Keratinocyte (primary cell): ENCODE results near the gene PCCA. TPM values are rescaled to one million over a fixed set of nuclear protein-coding genes. Genes with fewer than 3 reads are reported as not detected.

Experiments
- DNase-seq: peaks from one replicate; pipeline ENCODE4 v3.0.0-alpha.2; 2011; ENCODE audit warnings: low read depth, missing footprints, low spot score
- FAIRE-seq: peaks from 2 replicates; lab custom pipeline; 2011; peaks lifted over from hg19 to GRCh38; lab: Jason Lieb, UNC
- H2AFZ ChIP-seq: 2 replicates; pipeline ENCODE4 v1.6.0; 2012; ENCODE audit warnings: low read length, control low read depth, inconsistent platforms; ENCODE audit not compliant: control insufficient read depth
- H3K27ac ChIP-seq: 2 replicates; pipeline ENCODE4 v1.5.1; 2011; ENCODE audit warnings: low read length; ENCODE audit not compliant: control insufficient read depth, insufficient read depth
- H3K27me3 ChIP-seq: 3 replicates; pipeline ENCODE4 v1.6.0; 2011; ENCODE audit warnings: low read length; ENCODE audit not compliant: control insufficient read depth, insufficient read depth; ENCODE audit errors: extremely low read depth
- H3K36me3 ChIP-seq, 2 experiments: 2 replicates in 1 of 2; 3 replicates in 1 of 2; pipeline ENCODE4 v1.5.1; 2011; ENCODE audit warnings: low read length in 2 of 2, mild to moderate bottlenecking in 1 of 2; ENCODE audit not compliant: control insufficient read depth in 2 of 2, insufficient read depth in 2 of 2; ENCODE audit errors: extremely low read depth in 1 of 2
- H3K4me1 ChIP-seq: 3 replicates; pipeline ENCODE4 v1.5.1; 2011; ENCODE audit warnings: low read length; ENCODE audit not compliant: control insufficient read depth, insufficient read depth; ENCODE audit errors: extremely low read depth
- H3K4me2 ChIP-seq: 3 replicates; pipeline ENCODE4 v1.6.0; 2011; ENCODE audit warnings: low read depth, low read length; ENCODE audit not compliant: control insufficient read depth, insufficient read depth; ENCODE audit errors: extremely low read depth
- H3K4me3 ChIP-seq, 3 experiments: fragments of 200-600 bp in 1 of 3; sonication (generic) in 1 of 3; 2 replicates in 2 of 3; 3 replicates in 1 of 3; pipeline ENCODE4 v1.5.1; 2011 to 2016; ENCODE audit warnings: low read length in 3 of 3, mild to moderate bottlenecking in 3 of 3, control low read depth in 2 of 3, inconsistent platforms in 1 of 3, low read depth in 1 of 3, mixed read lengths in 1 of 3, mixed run types in 1 of 3, moderate library complexity in 1 of 3; ENCODE audit not compliant: control insufficient read depth in 2 of 3, insufficient read depth in 2 of 3; ENCODE audit errors: extremely low read depth in 1 of 3
- H3K79me2 ChIP-seq: 2 replicates; pipeline ENCODE4 v1.6.0; 2012; ENCODE audit warnings: low read length; ENCODE audit not compliant: control insufficient read depth, insufficient read depth
- H3K9ac ChIP-seq: 3 replicates; pipeline ENCODE4 v1.6.0; 2011; ENCODE audit warnings: low read length; ENCODE audit not compliant: control insufficient read depth, insufficient read depth; ENCODE audit errors: extremely low read depth
- H3K9me1 ChIP-seq: 3 replicates; pipeline ENCODE4 v1.6.0; 2011; ENCODE audit warnings: low read length; ENCODE audit not compliant: control insufficient read depth, insufficient read depth; ENCODE audit errors: extremely low read depth
- H3K9me3 ChIP-seq: 2 replicates; pipeline ENCODE4 v1.5.1; 2012; ENCODE audit warnings: low read depth, low read length; ENCODE audit not compliant: control insufficient read depth
- H4K20me1 ChIP-seq: 3 replicates; pipeline ENCODE4 v1.6.0; 2011; ENCODE audit warnings: low read length; ENCODE audit not compliant: control insufficient read depth, insufficient read depth; ENCODE audit errors: extremely low read depth
- EZH2 ChIP-seq: IDR thresholded peaks from one replicate; pipeline ENCODE4 v1.6.1; 2012; ENCODE audit warnings: inconsistent platforms, mild to moderate bottlenecking, low read length, moderate library complexity
- dilution Hi-C: fragments of 300-500 bp; cut with MboI; formaldehyde crosslinking; loops from one replicate; pipeline ENCODE4 v1.7.0; 2020; ENCODE audit warnings: low sequenced_read_pairs; ENCODE audit not compliant: extremely low pct_ligation_motif_present
- polyA plus RNA-seq, 5 experiments: library from polyadenylated mRNA; depleted of rRNA in 3 of 5; stranded (reverse) in 3 of 5; stranded (forward) in 1 of 5; unstranded in 1 of 5; fragments of >200 nt; gene quantifications; 1 replicate in 1 of 5; 2 replicates in 3 of 5; 3 replicates in 1 of 5; pipeline versions ENCODE4 v1.2.1 to v1.2.3, GENCODE V29; 2011 to 2012; ENCODE audit warnings: missing spikeins in 2 of 5, low read depth in 1 of 5, low replicate concordance in 1 of 5
- TF ChIP-seq, protein P1 (sequence below), 3 experiments: IDR thresholded peaks in 1 of 3; conservative IDR thresholded peaks in 1 of 3; optimal IDR thresholded peaks in 1 of 3; 2 replicates in 2 of 3; 3 replicates in 1 of 3; pipeline versions ENCODE3 to v1.5.1; 2011; ENCODE audit warnings: low read length in 3 of 3, mild to moderate bottlenecking in 3 of 3, moderate library complexity in 2 of 3, control low read depth in 1 of 3, inconsistent platforms in 1 of 3; ENCODE audit not compliant: insufficient read depth in 2 of 3; ENCODE audit errors: extremely low read depth in 1 of 3

PCCA gene
- polyA plus RNA-seq, 1 donor (not counting 4 experiments of a cell fraction or from before 2014, with no cell fraction given): 8.1 TPM

DNA sequence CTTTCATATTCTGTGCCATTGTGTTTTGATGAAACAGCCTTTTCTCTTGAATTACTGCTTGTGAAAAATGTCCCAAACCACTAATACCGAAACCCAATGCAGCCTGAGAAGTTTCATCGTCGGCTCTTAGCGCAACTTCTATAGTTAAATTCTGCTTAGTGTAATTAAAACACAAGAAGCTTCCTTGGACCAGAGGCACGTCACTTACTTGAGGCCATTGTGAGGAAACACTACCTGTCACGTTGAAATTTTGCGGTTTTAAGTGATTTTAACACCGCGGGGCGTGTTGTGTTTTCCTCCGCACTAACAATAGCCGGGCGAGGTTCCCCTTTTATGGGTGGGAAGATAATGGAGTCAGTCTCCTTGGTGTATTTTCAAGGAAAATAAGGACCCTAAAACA lies 428.8 kb downstream of the PCCA start:
- no peak for TF ChIP-seq EZH2
- TF ChIP-seq, protein P1, sequence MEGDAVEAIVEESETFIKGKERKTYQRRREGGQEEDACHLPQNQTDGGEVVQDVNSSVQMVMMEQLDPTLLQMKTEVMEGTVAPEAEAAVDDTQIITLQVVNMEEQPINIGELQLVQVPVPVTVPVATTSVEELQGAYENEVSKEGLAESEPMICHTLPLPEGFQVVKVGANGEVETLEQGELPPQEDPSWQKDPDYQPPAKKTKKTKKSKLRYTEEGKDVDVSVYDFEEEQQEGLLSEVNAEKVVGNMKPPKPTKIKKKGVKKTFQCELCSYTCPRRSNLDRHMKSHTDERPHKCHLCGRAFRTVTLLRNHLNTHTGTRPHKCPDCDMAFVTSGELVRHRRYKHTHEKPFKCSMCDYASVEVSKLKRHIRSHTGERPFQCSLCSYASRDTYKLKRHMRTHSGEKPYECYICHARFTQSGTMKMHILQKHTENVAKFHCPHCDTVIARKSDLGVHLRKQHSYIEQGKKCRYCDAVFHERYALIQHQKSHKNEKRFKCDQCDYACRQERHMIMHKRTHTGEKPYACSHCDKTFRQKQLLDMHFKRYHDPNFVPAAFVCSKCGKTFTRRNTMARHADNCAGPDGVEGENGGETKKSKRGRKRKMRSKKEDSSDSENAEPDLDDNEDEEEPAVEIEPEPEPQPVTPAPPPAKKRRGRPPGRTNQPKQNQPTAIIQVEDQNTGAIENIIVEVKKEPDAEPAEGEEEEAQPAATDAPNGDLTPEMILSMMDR (optimal IDR thresholded peaks at IDR 0.05 in 1 of 3, IDR thresholded peaks at IDR 0.05 in 1 of 3, conservative IDR thresholded peaks at IDR 0.05 in 1 of 3; ENCODE audit: extremely low read depth in 1 of 3, insufficient read depth in 2 of 3, low read length in 3 of 3): no peak
- no peak overlapping the region for H3K9ac ChIP-seq
- no peak overlapping the region for H3K4me3 ChIP-seq
- H2AFZ ChIP-seq: no peak overlapping the region
- dilution Hi-C loops: no loop called here
- H4K20me1 ChIP-seq: no peaks in the 10 kb centered on the region
- no peaks in the 10 kb centered on the region for H3K4me1 ChIP-seq
- FAIRE-seq: no peak
- H3K36me3 ChIP-seq: peaks cover 0 to 3% of the 10 kb centered on the region in 2 experiments
- no peaks in the 10 kb centered on the region for H3K9me3 ChIP-seq
- no peak overlapping the region for H3K27ac ChIP-seq
- H3K27me3 ChIP-seq: no peaks in the 10 kb centered on the region
- DNase-seq: no peak
- H3K79me2 ChIP-seq: no peaks in the 10 kb centered on the region
- no peak overlapping the region for H3K4me2 ChIP-seq
- no peaks in the 10 kb centered on the region for H3K9me1 ChIP-seq

DNA sequence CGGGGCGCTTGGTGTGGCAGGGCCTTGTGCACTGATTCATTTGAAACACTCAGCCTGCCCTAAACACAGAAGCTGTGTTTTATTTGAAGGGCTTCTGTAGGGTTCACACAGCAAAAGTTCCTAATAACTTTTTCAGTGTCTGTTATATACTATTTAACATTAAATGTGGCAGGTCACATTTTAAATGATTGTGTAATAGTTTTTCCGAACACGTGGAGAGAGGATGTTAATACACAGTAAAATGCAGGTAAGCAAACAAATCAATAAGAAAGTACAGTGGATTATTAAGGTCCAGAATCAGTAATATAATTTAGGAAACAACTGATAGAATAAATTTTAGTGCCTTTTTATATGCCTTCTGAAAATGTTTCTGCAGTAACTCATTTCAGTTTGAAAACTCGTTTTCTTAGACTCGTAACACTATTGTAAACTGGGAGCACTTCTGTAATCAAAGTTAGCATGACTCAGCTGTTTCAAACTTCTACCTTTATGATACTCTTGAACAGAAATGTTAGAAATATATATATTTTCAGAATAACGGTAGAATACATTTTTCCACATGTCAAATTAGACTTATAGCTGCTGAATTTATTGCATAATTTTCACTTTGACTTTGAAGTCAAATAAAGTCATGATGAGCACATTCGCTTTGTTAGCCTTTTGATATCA lies 429.6 kb downstream of the PCCA start:
- Histone ChIP-seq H3K4me3 (no peak overlapping the region), H3K27ac (no peak overlapping the region)
- dilution Hi-C loops: no loop called here

More for the DNA sequence above, 429.6 kb downstream of the PCCA start:
- no peaks in the 10 kb centered on the region for H3K9me3 ChIP-seq
- no peaks in the 10 kb centered on the region for H4K20me1 ChIP-seq
- H3K9me1 ChIP-seq: no peaks in the 10 kb centered on the region
- H3K4me2 ChIP-seq: no peak overlapping the region
- H3K27me3 ChIP-seq: no peaks in the 10 kb centered on the region
- no peak for DNase-seq
- no peaks in the 10 kb centered on the region for H3K79me2 ChIP-seq
- FAIRE-seq: no peak
- no peak overlapping the region for H3K9ac ChIP-seq
- TF ChIP-seq, protein P1 (optimal IDR thresholded peaks at IDR 0.05 in 1 of 3, IDR thresholded peaks at IDR 0.05 in 1 of 3, conservative IDR thresholded peaks at IDR 0.05 in 1 of 3; ENCODE audit: extremely low read depth in 1 of 3, insufficient read depth in 2 of 3, low read length in 3 of 3): no peak
- TF ChIP-seq EZH2: no peak
- no peak overlapping the region for H2AFZ ChIP-seq
- peaks cover 0 to 3% of the 10 kb centered on the region in 2 experiments for H3K36me3 ChIP-seq
- no peaks in the 10 kb centered on the region for H3K4me1 ChIP-seq
